Measurements from ENCODE around the gene COL19A1. TPM values are rescaled to one million over a fixed set of nuclear protein-coding genes. Genes with fewer than 3 reads are reported as not detected.

The COL19A1 gene
- total and polyA plus RNA-seq, 2 experiments from 2014 or later = not detected

DNA sequence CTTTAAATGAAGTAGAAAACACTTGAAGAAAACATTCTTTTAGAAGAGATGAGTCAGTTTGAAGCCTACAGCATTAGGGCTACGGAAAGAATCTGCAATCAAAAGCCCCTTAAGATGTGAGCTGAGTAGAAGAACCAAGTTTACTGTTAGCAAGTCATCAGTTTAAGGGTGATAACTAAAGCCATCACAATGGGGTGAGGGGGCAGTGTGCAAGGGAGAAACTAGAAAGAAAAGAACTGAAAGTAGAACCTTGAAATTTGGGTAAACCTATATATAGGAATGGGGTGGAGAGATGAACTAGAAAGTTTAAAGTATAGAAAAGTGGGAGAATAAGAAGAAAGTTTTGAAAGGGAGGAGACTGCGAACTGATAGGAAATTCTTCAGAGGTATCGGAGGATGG, 212.9 kb downstream of the COL19A1 start:
- Histone ChIP-seq H3K4me3 (no peak overlapping the region), H4K20me1 (replicated peaks; ENCODE audit: insufficient read depth) (no peaks in the 10 kb centered on the region), H3K27ac (ENCODE audit: low read depth) (no peak overlapping the region), H3K36me3 (ENCODE audit: insufficient read depth) (no peaks in the 10 kb centered on the region), H3K4me1 (ENCODE audit: insufficient read depth) (no peaks in the 10 kb centered on the region; the same call in 1 of the 2 replicates), H2AFZ (no peak overlapping the region), H3K9me2 (ENCODE audit: insufficient read depth) (no peaks in the 10 kb centered on the region), H3K4me2 (no peak overlapping the region), H3F3A (replicated peaks; ENCODE audit: low read depth) (no peaks in the 10 kb centered on the region), H3K79me2 (replicated peaks; ENCODE audit: insufficient read depth) (no peaks in the 10 kb centered on the region), H3K27me3 (ENCODE audit: insufficient read depth) (no peaks in the 10 kb centered on the region)
- no peaks in the 10 kb centered on the region for H3K9me3 Mint-ChIP-seq
- peaks cover 15% of the 10 kb centered on the region; the same call in 2 of the 3 replicates for H3K4me1 Mint-ChIP-seq
- H3K4me3 Mint-ChIP-seq = no peak overlapping the region
- DNase-seq (ENCODE audit: low spot score) = no peak
- no peaks in the 10 kb centered on the region for H3K36me3 Mint-ChIP-seq (ENCODE audit: low read depth)
- no peak for ATAC-seq
- H3K27ac Mint-ChIP-seq = no peak overlapping the region
- H3K27me3 Mint-ChIP-seq (ENCODE audit: insufficient read depth, low read depth, poor library complexity) = no peaks in the 10 kb centered on the region
- TF ChIP-seq, protein P1, sequence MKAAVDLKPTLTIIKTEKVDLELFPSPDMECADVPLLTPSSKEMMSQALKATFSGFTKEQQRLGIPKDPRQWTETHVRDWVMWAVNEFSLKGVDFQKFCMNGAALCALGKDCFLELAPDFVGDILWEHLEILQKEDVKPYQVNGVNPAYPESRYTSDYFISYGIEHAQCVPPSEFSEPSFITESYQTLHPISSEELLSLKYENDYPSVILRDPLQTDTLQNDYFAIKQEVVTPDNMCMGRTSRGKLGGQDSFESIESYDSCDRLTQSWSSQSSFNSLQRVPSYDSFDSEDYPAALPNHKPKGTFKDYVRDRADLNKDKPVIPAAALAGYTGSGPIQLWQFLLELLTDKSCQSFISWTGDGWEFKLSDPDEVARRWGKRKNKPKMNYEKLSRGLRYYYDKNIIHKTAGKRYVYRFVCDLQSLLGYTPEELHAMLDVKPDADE (IDR thresholded peaks at IDR 0.05) = no peak
- TF ChIP-seq, protein P2, sequence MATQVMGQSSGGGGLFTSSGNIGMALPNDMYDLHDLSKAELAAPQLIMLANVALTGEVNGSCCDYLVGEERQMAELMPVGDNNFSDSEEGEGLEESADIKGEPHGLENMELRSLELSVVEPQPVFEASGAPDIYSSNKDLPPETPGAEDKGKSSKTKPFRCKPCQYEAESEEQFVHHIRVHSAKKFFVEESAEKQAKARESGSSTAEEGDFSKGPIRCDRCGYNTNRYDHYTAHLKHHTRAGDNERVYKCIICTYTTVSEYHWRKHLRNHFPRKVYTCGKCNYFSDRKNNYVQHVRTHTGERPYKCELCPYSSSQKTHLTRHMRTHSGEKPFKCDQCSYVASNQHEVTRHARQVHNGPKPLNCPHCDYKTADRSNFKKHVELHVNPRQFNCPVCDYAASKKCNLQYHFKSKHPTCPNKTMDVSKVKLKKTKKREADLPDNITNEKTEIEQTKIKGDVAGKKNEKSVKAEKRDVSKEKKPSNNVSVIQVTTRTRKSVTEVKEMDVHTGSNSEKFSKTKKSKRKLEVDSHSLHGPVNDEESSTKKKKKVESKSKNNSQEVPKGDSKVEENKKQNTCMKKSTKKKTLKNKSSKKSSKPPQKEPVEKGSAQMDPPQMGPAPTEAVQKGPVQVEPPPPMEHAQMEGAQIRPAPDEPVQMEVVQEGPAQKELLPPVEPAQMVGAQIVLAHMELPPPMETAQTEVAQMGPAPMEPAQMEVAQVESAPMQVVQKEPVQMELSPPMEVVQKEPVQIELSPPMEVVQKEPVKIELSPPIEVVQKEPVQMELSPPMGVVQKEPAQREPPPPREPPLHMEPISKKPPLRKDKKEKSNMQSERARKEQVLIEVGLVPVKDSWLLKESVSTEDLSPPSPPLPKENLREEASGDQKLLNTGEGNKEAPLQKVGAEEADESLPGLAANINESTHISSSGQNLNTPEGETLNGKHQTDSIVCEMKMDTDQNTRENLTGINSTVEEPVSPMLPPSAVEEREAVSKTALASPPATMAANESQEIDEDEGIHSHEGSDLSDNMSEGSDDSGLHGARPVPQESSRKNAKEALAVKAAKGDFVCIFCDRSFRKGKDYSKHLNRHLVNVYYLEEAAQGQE (IDR thresholded peaks at IDR 0.05; ENCODE audit: unreplicated experiment) = no peak
- TF ChIP-seq STAT1 (IDR thresholded peaks at IDR 0.05; ENCODE audit: unreplicated experiment) = no peak
- no peak for TF ChIP-seq CREB1 (CRISPR knock-in tag; IDR thresholded peaks at IDR 0.05; ENCODE audit: low read depth)
- TF ChIP-seq, protein P3, sequence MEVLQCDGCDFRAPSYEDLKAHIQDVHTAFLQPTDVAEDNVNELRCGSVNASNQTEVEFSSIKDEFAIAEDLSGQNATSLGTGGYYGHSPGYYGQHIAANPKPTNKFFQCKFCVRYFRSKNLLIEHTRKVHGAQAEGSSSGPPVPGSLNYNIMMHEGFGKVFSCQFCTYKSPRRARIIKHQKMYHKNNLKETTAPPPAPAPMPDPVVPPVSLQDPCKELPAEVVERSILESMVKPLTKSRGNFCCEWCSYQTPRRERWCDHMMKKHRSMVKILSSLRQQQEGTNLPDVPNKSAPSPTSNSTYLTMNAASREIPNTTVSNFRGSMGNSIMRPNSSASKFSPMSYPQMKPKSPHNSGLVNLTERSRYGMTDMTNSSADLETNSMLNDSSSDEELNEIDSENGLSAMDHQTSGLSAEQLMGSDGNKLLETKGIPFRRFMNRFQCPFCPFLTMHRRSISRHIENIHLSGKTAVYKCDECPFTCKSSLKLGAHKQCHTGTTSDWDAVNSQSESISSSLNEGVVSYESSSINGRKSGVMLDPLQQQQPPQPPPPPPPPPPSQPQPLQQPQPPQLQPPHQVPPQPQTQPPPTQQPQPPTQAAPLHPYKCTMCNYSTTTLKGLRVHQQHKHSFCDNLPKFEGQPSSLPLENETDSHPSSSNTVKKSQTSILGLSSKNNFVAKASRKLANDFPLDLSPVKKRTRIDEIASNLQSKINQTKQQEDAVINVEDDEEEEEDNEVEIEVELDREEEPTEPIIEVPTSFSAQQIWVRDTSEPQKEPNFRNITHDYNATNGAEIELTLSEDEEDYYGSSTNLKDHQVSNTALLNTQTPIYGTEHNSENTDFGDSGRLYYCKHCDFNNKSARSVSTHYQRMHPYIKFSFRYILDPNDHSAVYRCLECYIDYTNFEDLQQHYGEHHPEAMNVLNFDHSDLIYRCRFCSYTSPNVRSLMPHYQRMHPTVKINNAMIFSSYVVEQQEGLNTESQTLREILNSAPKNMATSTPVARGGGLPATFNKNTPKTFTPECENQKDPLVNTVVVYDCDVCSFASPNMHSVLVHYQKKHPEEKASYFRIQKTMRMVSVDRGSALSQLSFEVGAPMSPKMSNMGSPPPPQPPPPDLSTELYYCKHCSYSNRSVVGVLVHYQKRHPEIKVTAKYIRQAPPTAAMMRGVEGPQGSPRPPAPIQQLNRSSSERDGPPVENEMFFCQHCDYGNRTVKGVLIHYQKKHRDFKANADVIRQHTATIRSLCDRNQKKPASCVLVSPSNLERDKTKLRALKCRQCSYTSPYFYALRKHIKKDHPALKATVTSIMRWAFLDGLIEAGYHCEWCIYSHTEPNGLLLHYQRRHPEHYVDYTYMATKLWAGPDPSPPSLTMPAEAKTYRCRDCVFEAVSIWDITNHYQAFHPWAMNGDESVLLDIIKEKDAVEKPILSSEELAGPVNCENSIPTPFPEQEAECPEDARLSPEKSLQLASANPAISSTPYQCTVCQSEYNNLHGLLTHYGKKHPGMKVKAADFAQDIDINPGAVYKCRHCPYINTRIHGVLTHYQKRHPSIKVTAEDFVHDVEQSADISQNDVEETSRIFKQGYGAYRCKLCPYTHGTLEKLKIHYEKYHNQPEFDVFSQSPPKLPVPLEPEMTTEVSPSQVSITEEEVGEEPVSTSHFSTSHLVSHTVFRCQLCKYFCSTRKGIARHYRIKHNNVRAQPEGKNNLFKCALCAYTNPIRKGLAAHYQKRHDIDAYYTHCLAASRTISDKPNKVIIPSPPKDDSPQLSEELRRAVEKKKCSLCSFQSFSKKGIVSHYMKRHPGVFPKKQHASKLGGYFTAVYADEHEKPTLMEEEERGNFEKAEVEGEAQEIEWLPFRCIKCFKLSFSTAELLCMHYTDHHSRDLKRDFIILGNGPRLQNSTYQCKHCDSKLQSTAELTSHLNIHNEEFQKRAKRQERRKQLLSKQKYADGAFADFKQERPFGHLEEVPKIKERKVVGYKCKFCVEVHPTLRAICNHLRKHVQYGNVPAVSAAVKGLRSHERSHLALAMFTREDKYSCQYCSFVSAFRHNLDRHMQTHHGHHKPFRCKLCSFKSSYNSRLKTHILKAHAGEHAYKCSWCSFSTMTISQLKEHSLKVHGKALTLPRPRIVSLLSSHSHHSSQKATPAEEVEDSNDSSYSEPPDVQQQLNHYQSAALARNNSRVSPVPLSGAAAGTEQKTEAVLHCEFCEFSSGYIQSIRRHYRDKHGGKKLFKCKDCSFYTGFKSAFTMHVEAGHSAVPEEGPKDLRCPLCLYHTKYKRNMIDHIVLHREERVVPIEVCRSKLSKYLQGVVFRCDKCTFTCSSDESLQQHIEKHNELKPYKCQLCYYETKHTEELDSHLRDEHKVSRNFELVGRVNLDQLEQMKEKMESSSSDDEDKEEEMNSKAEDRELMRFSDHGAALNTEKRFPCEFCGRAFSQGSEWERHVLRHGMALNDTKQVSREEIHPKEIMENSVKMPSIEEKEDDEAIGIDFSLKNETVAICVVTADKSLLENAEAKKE (CRISPR knock-in tag; IDR thresholded peaks at IDR 0.05) = no peak
- TF ChIP-seq ZNF331 (CRISPR knock-in tag; IDR thresholded peaks at IDR 0.05; ENCODE audit: low read depth) = no peak
- TF ChIP-seq NANOG (IDR thresholded peaks at IDR 0.05; ENCODE audit: borderline replicate concordance) = no peak
- TF ChIP-seq POLR2AphosphoS5 (IDR thresholded peaks at IDR 0.05; ENCODE audit: low read depth) = no peak
- TF ChIP-seq, protein P4, sequence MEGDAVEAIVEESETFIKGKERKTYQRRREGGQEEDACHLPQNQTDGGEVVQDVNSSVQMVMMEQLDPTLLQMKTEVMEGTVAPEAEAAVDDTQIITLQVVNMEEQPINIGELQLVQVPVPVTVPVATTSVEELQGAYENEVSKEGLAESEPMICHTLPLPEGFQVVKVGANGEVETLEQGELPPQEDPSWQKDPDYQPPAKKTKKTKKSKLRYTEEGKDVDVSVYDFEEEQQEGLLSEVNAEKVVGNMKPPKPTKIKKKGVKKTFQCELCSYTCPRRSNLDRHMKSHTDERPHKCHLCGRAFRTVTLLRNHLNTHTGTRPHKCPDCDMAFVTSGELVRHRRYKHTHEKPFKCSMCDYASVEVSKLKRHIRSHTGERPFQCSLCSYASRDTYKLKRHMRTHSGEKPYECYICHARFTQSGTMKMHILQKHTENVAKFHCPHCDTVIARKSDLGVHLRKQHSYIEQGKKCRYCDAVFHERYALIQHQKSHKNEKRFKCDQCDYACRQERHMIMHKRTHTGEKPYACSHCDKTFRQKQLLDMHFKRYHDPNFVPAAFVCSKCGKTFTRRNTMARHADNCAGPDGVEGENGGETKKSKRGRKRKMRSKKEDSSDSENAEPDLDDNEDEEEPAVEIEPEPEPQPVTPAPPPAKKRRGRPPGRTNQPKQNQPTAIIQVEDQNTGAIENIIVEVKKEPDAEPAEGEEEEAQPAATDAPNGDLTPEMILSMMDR (conservative IDR thresholded peaks at IDR 0.05; ENCODE audit: low read depth in 2 of 2) = no peak
- TF ChIP-seq EZH2 (IDR thresholded peaks at IDR 0.05; ENCODE audit: low read depth, unreplicated experiment) = no peak
- no peak for TF ChIP-seq JUNB (IDR thresholded peaks at IDR 0.05; ENCODE audit: unreplicated experiment)
- no peak for TF ChIP-seq ZNF114 (CRISPR knock-in tag; IDR thresholded peaks at IDR 0.05)

Measured in GM23338 (cell line).